ENCODE results near the gene BACH2. TPM values are rescaled to one million over a fixed set of nuclear protein-coding genes. Genes with fewer than 3 reads are reported as not detected.

The BACH2 gene
- total and polyA plus RNA-seq, 10 of the 15 experiments (the other 5 are each of a cell fraction or from before 2014, with no cell fraction given): 0.03 to 0.28 (median 0.04) TPM; not detected in 3

GRCh38 chr6:90136176-90136575, 160.5 kb downstream of the BACH2 start:
- intact Hi-C loops (cut with micrococcal nuclease; ENCODE audit: unreplicated experiment) (no loop called here), in situ Hi-C loops (cut with MboI) (no loop called here)
- H3K27ac ChIP-seq (ENCODE audit: control insufficient read depth, insufficient read depth): no peak overlapping the region
- ChIA-PET CTCF (no interaction called here), SMC1A (ENCODE audit: uncharacterized antibody, unreplicated experiment) (no interaction called here), RAD21 (ENCODE audit: unreplicated experiment) (no interaction called here), POLR2A (no interaction called here)
- H3K27me3 ChIP-seq (replicated peaks in 1 of 2; ENCODE audit: control insufficient read depth in 2 of 2, insufficient read depth in 2 of 2, low read length in 1 of 2): no peaks in the 10 kb centered on the region; a peak in 2 of 4 replicates
- H3K9ac ChIP-seq (ENCODE audit: control insufficient read depth, insufficient read depth, low read length): no peak overlapping the region
- H3K79me2 ChIP-seq (ENCODE audit: control insufficient read depth, insufficient read depth, low read length): no peaks in the 10 kb centered on the region
- FAIRE-seq (no peak), DNase-seq (ENCODE audit: low read depth, low spot score) (no peak), ATAC-seq (no peak)
- no peak overlapping the region for H2AFZ ChIP-seq (ENCODE audit: control insufficient read depth, low read depth, low read length)
- no peaks in the 10 kb centered on the region for H4K20me1 ChIP-seq (ENCODE audit: control insufficient read depth, insufficient read depth)
- TF ChIP-seq ZZZ3 (IDR thresholded peaks at IDR 0.05; ENCODE audit: control insufficient read depth, insufficient read length, low read depth) (no peak), EGR1 (IDR thresholded peaks at IDR 0.05; ENCODE audit: borderline replicate concordance in 1 of 2, low read depth in 2 of 2, low read length in 2 of 2) (no peak), USF1 (IDR thresholded peaks at IDR 0.05; ENCODE audit: borderline replicate concordance, extremely low read length, insufficient read depth, low read depth, low read length) (no peak), NFIC (IDR thresholded peaks at IDR 0.05; ENCODE audit: low read depth, low read length) (no peak), SREBF2 (IDR thresholded peaks at IDR 0.05; ENCODE audit: low read length) (no peak), NFYB (IDR thresholded peaks at IDR 0.05; ENCODE audit: insufficient read depth, low read depth, low read length) (no peak), ZBTB33 (IDR thresholded peaks at IDR 0.05) (no peak), GABPA (IDR thresholded peaks at IDR 0.05; ENCODE audit: low read depth) (no peak), SMC3 (IDR thresholded peaks at IDR 0.05; ENCODE audit: borderline replicate concordance, low read length) (no peak), STAT3 (IDR thresholded peaks at IDR 0.05; ENCODE audit: low read depth, low read length) (no peak), IKZF1 (conservative IDR thresholded peaks at IDR 0.05) (no peak)
- TF ChIP-seq, protein P1, sequence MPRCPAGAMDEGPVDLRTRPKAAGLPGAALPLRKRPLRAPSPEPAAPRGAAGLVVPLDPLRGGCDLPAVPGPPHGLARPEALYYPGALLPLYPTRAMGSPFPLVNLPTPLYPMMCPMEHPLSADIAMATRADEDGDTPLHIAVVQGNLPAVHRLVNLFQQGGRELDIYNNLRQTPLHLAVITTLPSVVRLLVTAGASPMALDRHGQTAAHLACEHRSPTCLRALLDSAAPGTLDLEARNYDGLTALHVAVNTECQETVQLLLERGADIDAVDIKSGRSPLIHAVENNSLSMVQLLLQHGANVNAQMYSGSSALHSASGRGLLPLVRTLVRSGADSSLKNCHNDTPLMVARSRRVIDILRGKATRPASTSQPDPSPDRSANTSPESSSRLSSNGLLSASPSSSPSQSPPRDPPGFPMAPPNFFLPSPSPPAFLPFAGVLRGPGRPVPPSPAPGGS (IDR thresholded peaks at IDR 0.05; ENCODE audit: borderline replicate concordance, insufficient read depth, low read depth, low read length, poor library complexity, severe bottlenecking): no peak
- H3K9me3 ChIP-seq (replicated peaks; ENCODE audit: control insufficient read depth, insufficient read depth, low read length): no peaks in the 10 kb centered on the region
- no peaks in the 10 kb centered on the region for H3K36me3 ChIP-seq (ENCODE audit: control insufficient read depth in 2 of 2, insufficient read depth in 2 of 2, low read length in 1 of 2)
- no peak overlapping the region for H3K4me2 ChIP-seq (ENCODE audit: control insufficient read depth, insufficient read depth)
- no peak overlapping the region for H3K4me3 ChIP-seq
- no TSS peak for BruUV-seq (replicated peaks)
- WGBS (ENCODE audit: insufficient coverage, insufficient replicate concordance, low lambda C conversion rate, missing lambda C conversion rate): 73% methylated on average over 2 of the region's 2 CpGs
- no peaks in the 10 kb centered on the region for H3K4me1 ChIP-seq (ENCODE audit: control insufficient read depth, insufficient read depth, low read length)
